GM20431 (cell line): Measurements from ENCODE around the gene ENGASE.

ENCODE experiments used
- in situ Hi-C: fragments of 300-500 bp; cut with MseI, MboI; formaldehyde crosslinking; loops from one replicate; pipeline ENCODE4 v1.15.0; 2020; ENCODE audit warnings: low sequenced_read_pairs; ENCODE audit not compliant: unreplicated experiment

Gene ENGASE

GRCh38 chr17:79075861-79076406 is 1.3 kb downstream of the ENGASE start:
- in situ Hi-C loops, result no loop called here

GRCh38 chr17:79077587-79077986 is 3.0 kb downstream of the ENGASE start:
- in situ Hi-C loops, result no loop called here

GRCh38 chr17:79078476-79079190 is 4.0 kb downstream of the ENGASE start:
- in situ Hi-C loops, result no loop called here

- in situ Hi-C loops, result no loop called here
Observed at GRCh38 chr17:79079421-79080200, 5.0 kb downstream of the ENGASE start.

GRCh38 chr17:79080349-79080748 is 5.7 kb downstream of the ENGASE start:
- in situ Hi-C loops, result no loop called here

GRCh38 chr17:79080761-79081290 is 6.2 kb downstream of the ENGASE start:
- in situ Hi-C loops, result no loop called here

- in situ Hi-C loops, result no loop called here
Observed at GRCh38 chr17:79081571-79082276, 7.1 kb downstream of the ENGASE start.

GRCh38 chr17:79082311-79083190 is 7.9 kb downstream of the ENGASE start:
- in situ Hi-C loops, result no loop called here

GRCh38 chr17:79083191-79083971 is 8.8 kb downstream of the ENGASE start:
- in situ Hi-C loops, result no loop called here

- in situ Hi-C loops, result no loop called here
Observed at GRCh38 chr17:79084291-79085153, 9.9 kb downstream of the ENGASE start.

- in situ Hi-C loops, result no loop called here
Observed at GRCh38 chr17:79085154-79085920, 10.7 kb downstream of the ENGASE start.

- in situ Hi-C loops, result no loop called here
Observed at GRCh38 chr17:79085921-79086551, 11.4 kb downstream of the ENGASE start.

GRCh38 chr17:79086609-79087427 is 12.2 kb downstream of the ENGASE start:
- in situ Hi-C loops, result no loop called here

- in situ Hi-C loops, result no loop called here
Observed at GRCh38 chr17:79087428-79088143, 13.0 kb downstream of the ENGASE start.
